ENCODE data around the gene CTAG1B.

- no peak for TF ChIP-seq CTCF (IDR thresholded peaks at IDR 0.05; ENCODE audit: insufficient read depth, low read depth, low read length)
- TF ChIP-seq EZH2 (IDR thresholded peaks at IDR 0.05; ENCODE audit: insufficient read depth, low read length) = no peak
Observed at GRCh38 chrX:154599531-154599930, 19.6 kb downstream of the CTAG1B start.

All from astrocyte (in vitro differentiated cells and primary cell).